ENCODE data around the gene ANKRD17. TPM values are rescaled to one million over a fixed set of nuclear protein-coding genes. Genes with fewer than 3 reads are reported as not detected.

The ANKRD17 gene
- total and polyA plus RNA-seq, 9 of the 15 experiments (the other 6 are each of a cell fraction or from before 2014, with no cell fraction given): 25.5 to 86.9 (median 52.2) TPM

DNA sequence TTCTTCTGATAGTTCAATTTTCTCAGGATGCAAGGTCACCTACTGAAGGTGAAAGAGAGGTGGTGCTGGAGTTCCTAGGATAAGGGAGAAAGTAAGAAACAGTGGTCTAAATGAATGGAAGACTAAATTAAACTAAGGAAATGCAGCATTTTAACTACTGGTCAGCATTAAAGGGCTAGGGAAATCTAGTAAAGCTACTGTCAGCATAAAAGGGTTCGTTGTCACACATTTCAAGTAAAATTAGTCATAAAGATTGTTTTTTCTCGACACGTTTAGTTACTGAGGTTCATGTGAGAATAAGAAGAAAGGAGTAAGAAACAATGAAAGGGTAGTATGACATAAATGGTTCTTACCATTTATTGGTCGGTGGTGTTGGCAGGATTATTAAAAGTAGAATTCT, 149.1 kb downstream of the ANKRD17 start:
- no peak overlapping the region for H3K9ac ChIP-seq (ENCODE audit: insufficient read depth in 1 of 2, low read depth in 2 of 2, low read length in 2 of 2)
- CTCF ChIA-PET (ENCODE audit: low intra/inter-chr PET ratio): no interaction called here
- H2AFZ ChIP-seq (ENCODE audit: low read depth, low read length): no peak overlapping the region
- H3K4me2 ChIP-seq (ENCODE audit: insufficient read depth, low read length): no peak overlapping the region
- in situ Hi-C loops (cut with MboI): no loop called here
- H3K4me1 ChIP-seq (replicated peaks in 1 of 2; ENCODE audit: control insufficient read depth in 2 of 2, insufficient read depth in 2 of 2, low read length in 2 of 2): peaks cover 0 to 4% of the 10 kb centered on the region in 2 experiments; a peak in 2 of 5 replicates
- intact Hi-C loops (cut with micrococcal nuclease): no loop called here
- H3K36me3 ChIP-seq (ENCODE audit: control insufficient read depth, insufficient read depth, low read length): peaks cover 69% of the 10 kb centered on the region
- 93% methylated on average over 4 of the region's 4 CpGs for WGBS (ENCODE audit: insufficient coverage, low coverage, missing lambda C conversion rate)
- TF ChIP-seq ZNF316 (IDR thresholded peaks at IDR 0.05): peak; percentile 77
- no peak for TF ChIP-seq MCM5 (IDR thresholded peaks at IDR 0.05; ENCODE audit: low read depth)
- TF ChIP-seq, protein P1, sequence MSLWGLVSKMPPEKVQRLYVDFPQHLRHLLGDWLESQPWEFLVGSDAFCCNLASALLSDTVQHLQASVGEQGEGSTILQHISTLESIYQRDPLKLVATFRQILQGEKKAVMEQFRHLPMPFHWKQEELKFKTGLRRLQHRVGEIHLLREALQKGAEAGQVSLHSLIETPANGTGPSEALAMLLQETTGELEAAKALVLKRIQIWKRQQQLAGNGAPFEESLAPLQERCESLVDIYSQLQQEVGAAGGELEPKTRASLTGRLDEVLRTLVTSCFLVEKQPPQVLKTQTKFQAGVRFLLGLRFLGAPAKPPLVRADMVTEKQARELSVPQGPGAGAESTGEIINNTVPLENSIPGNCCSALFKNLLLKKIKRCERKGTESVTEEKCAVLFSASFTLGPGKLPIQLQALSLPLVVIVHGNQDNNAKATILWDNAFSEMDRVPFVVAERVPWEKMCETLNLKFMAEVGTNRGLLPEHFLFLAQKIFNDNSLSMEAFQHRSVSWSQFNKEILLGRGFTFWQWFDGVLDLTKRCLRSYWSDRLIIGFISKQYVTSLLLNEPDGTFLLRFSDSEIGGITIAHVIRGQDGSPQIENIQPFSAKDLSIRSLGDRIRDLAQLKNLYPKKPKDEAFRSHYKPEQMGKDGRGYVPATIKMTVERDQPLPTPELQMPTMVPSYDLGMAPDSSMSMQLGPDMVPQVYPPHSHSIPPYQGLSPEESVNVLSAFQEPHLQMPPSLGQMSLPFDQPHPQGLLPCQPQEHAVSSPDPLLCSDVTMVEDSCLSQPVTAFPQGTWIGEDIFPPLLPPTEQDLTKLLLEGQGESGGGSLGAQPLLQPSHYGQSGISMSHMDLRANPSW (CRISPR knock-in tag; IDR thresholded peaks at IDR 0.05): no peak
- TF ChIP-seq PTBP1 (IDR thresholded peaks at IDR 0.05; ENCODE audit: low read depth, low read length): no peak
- TF ChIP-seq ILK (tag; IDR thresholded peaks at IDR 0.05; ENCODE audit: borderline replicate concordance, low read depth): no peak
- no peak for TF ChIP-seq HSF4 (CRISPR knock-in tag; IDR thresholded peaks at IDR 0.05; ENCODE audit: borderline replicate concordance)
- peak; percentile 34; the same call in 1 of the 2 replicates for TF ChIP-seq C11orf30 (IDR thresholded peaks at IDR 0.05; ENCODE audit: low read depth)
- TF ChIP-seq POLR2AphosphoS5 (IDR thresholded peaks at IDR 0.05; ENCODE audit: control insufficient read depth, insufficient read depth, low read depth, low read length): peak; percentile 2; the same call in 1 of the 2 replicates
- TF ChIP-seq HMG20B (CRISPR knock-in tag; IDR thresholded peaks at IDR 0.05): no peak
- TF ChIP-seq ZNF785 (CRISPR knock-in tag; IDR thresholded peaks at IDR 0.05): no peak
- TF ChIP-seq TFAM (CRISPR knock-in tag; conservative IDR thresholded peaks at IDR 0.05): no peak
- H3K79me2 ChIP-seq (ENCODE audit: control insufficient read depth, insufficient read depth, low read length): peaks cover under 1% of the 10 kb centered on the region; the same call in 1 of the 3 replicates
- no TSS peak for BruUV-seq (replicated peaks)
- H3K27ac ChIP-seq (ENCODE audit: extremely low read depth, low read depth, low read length): no peak overlapping the region
- POLR2A ChIA-PET: interaction anchor here (1.6 kb wide), 1 partner anchor 8 kb away, joined by 7 read pairs; no protein-coding TSS in a partner anchor
- H3K27me3 ChIP-seq (ENCODE audit: control insufficient read depth in 2 of 2, insufficient read depth in 2 of 2, low read length in 2 of 2): no peaks in the 10 kb centered on the region
- FAIRE-seq (no peak), DNase-seq (ENCODE audit: extremely low read depth in 1 of 4, low spot score in 3 of 4) (no peak), ATAC-seq (no peak; the same call in 2 of the 3 replicates)
- no peak overlapping the region for H3K4me3 ChIP-seq
- no peaks in the 10 kb centered on the region for H3K9me1 ChIP-seq (ENCODE audit: control insufficient read depth, insufficient read depth, low read length)
- H3K9me3 ChIP-seq (replicated peaks; ENCODE audit: control insufficient read depth, insufficient read depth, low read depth, low read length): no peaks in the 10 kb centered on the region
- H4K20me1 ChIP-seq (replicated peaks; ENCODE audit: control insufficient read depth, insufficient read depth, low read length): no peaks in the 10 kb centered on the region
